Body of pancreas (tissue), 4 donors: ENCODE measurements around the gene BMPR1B. TPM values are rescaled to one million over a fixed set of nuclear protein-coding genes. Genes with fewer than 3 reads are reported as not detected.

ENCODE experiments used
- ATAC-seq: fragments of 150-250 bp; one replicate; pipeline ENCODE4 v1.9.1; 2016
- DNase-seq, 4 donors: peaks; one replicate each; pipeline ENCODE4 v3.0.0-alpha.2; 2019
- H3K27ac ChIP-seq, 4 donors: fragments of 200-600 bp; sonication (generic); 1 replicate in 3 of 4; 2 replicates in 1 of 4; pipeline versions ENCODE4 v1.5.1 to v1.6.1; 2016 to 2019; ENCODE audit warnings: mild to moderate bottlenecking in 1 of 4, mixed read lengths in 1 of 4, moderate library complexity in 1 of 4
- H3K27me3 ChIP-seq, 2 donors: fragments of 200-600 bp; sonication (generic); one replicate each; pipeline ENCODE4 v1.6.0; 2016; ENCODE audit warnings: mild to moderate bottlenecking in 1 of 2
- H3K36me3 ChIP-seq, 2 donors: fragments of 200-600 bp; sonication (generic); replicated peaks in 1 of 2; 2 replicates each; pipeline ENCODE4 v1.5.1; 2016; ENCODE audit warnings: low read depth in 2 of 2; ENCODE audit not compliant: insufficient read depth in 1 of 2
- H3K4me1 ChIP-seq: fragments of 200-600 bp; sonication (generic); one replicate; pipeline ENCODE4 v1.6.0; 2016
- H3K4me3 ChIP-seq, 2 donors: fragments of 200-600 bp; sonication (generic); 1 replicate in 1 of 2; 2 replicates in 1 of 2; pipeline ENCODE4 v1.5.1; 2016 to 2019
- H3K9me3 ChIP-seq, 3 donors: fragments of 200-600 bp; sonication (generic); 1 replicate in 2 of 3; 2 replicates in 1 of 3; pipeline ENCODE4 v1.5.1; 2016
- CTCF ChIP-seq, 7 experiments: fragments of 450-650 bp in 4 of 7; fragments of 200-600 bp in 3 of 7; sonication (generic) in 3 of 7; IDR thresholded peaks; one replicate each; pipeline ENCODE4 v1.5.1; 2016 to 2019; ENCODE audit warnings: antibody characterized with exemption in 7 of 7
- POLR2A ChIP-seq, 3 donors: fragments of 450-650 bp; IDR thresholded peaks; one replicate each; pipeline ENCODE4 v1.6.1; 2016; ENCODE audit warnings: antibody characterized with exemption in 3 of 3, mild to moderate bottlenecking in 2 of 3
- WGBS, 2 donors: methylation state at CpG; one replicate each; pipeline ENCODE4 v1.1.5; 2017; 5-methylcytosine and 5-hydroxymethylcytosine counted together
- intact Hi-C: fragments of 100-400 bp; cut with DNase I; formaldehyde crosslinking; loops from one replicate; pipeline ENCODE4 v1.15.1; 2023
- total RNA-seq, 2 donors: library from RNA; depleted of rRNA; stranded (reverse); fragments of >200 nt; gene quantifications; one replicate each; pipeline ENCODE4 v1.1.0, GENCODE V29; 2016

Gene BMPR1B
- total RNA-seq, 2 donors from 2014 or later: 0.99 to 1.3 TPM

- no peak overlapping the region for H3K27ac ChIP-seq
- H3K4me3 ChIP-seq: no peak overlapping the region
- no peaks in the 10 kb centered on the region for H3K36me3 ChIP-seq
- intact Hi-C loops: no loop called here
- H3K27me3 ChIP-seq: no peaks in the 10 kb centered on the region
- TF ChIP-seq POLR2A (IDR thresholded peaks at IDR 0.05) (no peak), CTCF (IDR thresholded peaks at IDR 0.05) (no peak)
- ATAC-seq (no peak), DNase-seq (no peak)
- no peaks in the 10 kb centered on the region for H3K9me3 ChIP-seq
- no peaks in the 10 kb centered on the region for H3K4me1 ChIP-seq
These were observed 270.3 kb downstream of the BMPR1B start for GRCh38 chr4:95027905-95028618.

- Histone ChIP-seq H3K9me3 (no peaks in the 10 kb centered on the region), H3K4me3 (no peak overlapping the region)
- intact Hi-C loops: no loop called here
These were observed 281.0 kb downstream of the BMPR1B start for GRCh38 chr4:95038791-95039190.

GRCh38 chr4:95044324-95044837 is 286.6 kb downstream of the BMPR1B start:
- no peak for DNase-seq
- TF ChIP-seq CTCF (IDR thresholded peaks at IDR 0.05) (no peak), POLR2A (IDR thresholded peaks at IDR 0.05) (no peak)
- H3K4me1 ChIP-seq: no peaks in the 10 kb centered on the region

More at GRCh38 chr4:95038791-95039190, 281.0 kb downstream of the BMPR1B start:
- WGBS, 2 donors: 93 to 95% methylated on average over 4 of the region's 4 CpGs
- H3K36me3 ChIP-seq: no peaks in the 10 kb centered on the region
- no peak for DNase-seq
- ATAC-seq: no peak
- H3K27ac ChIP-seq: no peak overlapping the region
- TF ChIP-seq POLR2A (IDR thresholded peaks at IDR 0.05) (no peak), CTCF (IDR thresholded peaks at IDR 0.05) (no peak)
- H3K4me1 ChIP-seq: no peaks in the 10 kb centered on the region
- H3K27me3 ChIP-seq: no peaks in the 10 kb centered on the region

GRCh38 chr4:95045429-95045828 is 287.7 kb downstream of the BMPR1B start:
- Histone ChIP-seq H3K36me3 (no peaks in the 10 kb centered on the region), H3K27me3 (no peaks in the 10 kb centered on the region), H3K4me3 (no peak overlapping the region), H3K9me3 (no peaks in the 10 kb centered on the region), H3K27ac (no peak overlapping the region), H3K4me1 (no peaks in the 10 kb centered on the region)
- intact Hi-C loops: no loop called here
- 39 to 55% methylated on average over 3 of the region's 3 CpGs for WGBS, 2 donors
- ATAC-seq (no peak), DNase-seq (no peak)
- no peak for TF ChIP-seq POLR2A (IDR thresholded peaks at IDR 0.05)
- no peak for TF ChIP-seq CTCF (IDR thresholded peaks at IDR 0.05)

More at GRCh38 chr4:95044324-95044837, 286.6 kb downstream of the BMPR1B start:
- ATAC-seq: no peak
- WGBS, 2 donors: 40 to 52% methylated on average over 5 of the region's 5 CpGs
- no peaks in the 10 kb centered on the region for H3K36me3 ChIP-seq
- H3K27me3 ChIP-seq: no peaks in the 10 kb centered on the region
- H3K4me3 ChIP-seq: no peak overlapping the region
- no peak overlapping the region for H3K27ac ChIP-seq
- H3K9me3 ChIP-seq: no peaks in the 10 kb centered on the region
- intact Hi-C loops: no loop called here

- intact Hi-C loops: no loop called here
- ATAC-seq: no peak
- H3K27me3 ChIP-seq: no peaks in the 10 kb centered on the region
- WGBS, 2 donors: 84 to 91% methylated on average over 2 of the region's 2 CpGs
- no peak for DNase-seq
- no peaks in the 10 kb centered on the region for H3K4me1 ChIP-seq
- no peak for TF ChIP-seq CTCF (IDR thresholded peaks at IDR 0.05)
- TF ChIP-seq POLR2A (IDR thresholded peaks at IDR 0.05): no peak
- no peaks in the 10 kb centered on the region for H3K36me3 ChIP-seq
- no peak overlapping the region for H3K4me3 ChIP-seq
- H3K27ac ChIP-seq: no peak overlapping the region
- no peaks in the 10 kb centered on the region for H3K9me3 ChIP-seq
These were observed 290.5 kb downstream of the BMPR1B start for GRCh38 chr4:95048296-95048695.
